Smooth muscle cell (in vitro differentiated cells): ENCODE data around the gene TRPC5OS. TPM values are rescaled to one million over a fixed set of nuclear protein-coding genes. Genes with fewer than 3 reads are reported as not detected.

Experiments
- DNase-seq: peaks from one replicate; lab custom pipeline; 2025; ENCODE audit not compliant: unreplicated experiment; lab: John Stamatoyannopoulos, UW
- H2AFZ ChIP-seq: fragments of 200-600 bp; sonication (generic); 2 replicates; pipeline ENCODE4 v1.6.0; 2016; ENCODE audit warnings: antibody characterized with exemption, low read depth, mild to moderate bottlenecking
- H3F3A ChIP-seq: fragments of 200-600 bp; sonication (generic); 2 replicates; pipeline ENCODE4 v1.6.0; 2017; ENCODE audit warnings: antibody characterized with exemption, low read depth
- H3K27ac ChIP-seq: fragments of 200-600 bp; sonication (generic); 2 replicates; pipeline ENCODE4 v1.5.1; 2016; ENCODE audit warnings: low read depth, mild to moderate bottlenecking
- H3K27me3 ChIP-seq: fragments of 200-600 bp; sonication (generic); 2 replicates; pipeline ENCODE4 v1.6.1; 2016; ENCODE audit warnings: low read depth, mild to moderate bottlenecking
- H3K36me3 ChIP-seq: fragments of 200-600 bp; sonication (generic); 2 replicates; pipeline ENCODE4 v1.5.1; 2016; ENCODE audit warnings: low read depth
- H3K4me1 ChIP-seq: fragments of 200-600 bp; sonication (generic); 2 replicates; pipeline ENCODE4 v1.5.1; 2016; ENCODE audit warnings: low read depth
- H3K4me2 ChIP-seq: fragments of 200-600 bp; sonication (generic); 2 replicates; pipeline ENCODE4 v1.6.0; 2016; ENCODE audit warnings: mild to moderate bottlenecking
- H3K4me3 ChIP-seq: fragments of 200-600 bp; sonication (generic); 2 replicates; pipeline ENCODE4 v1.5.1; 2016; ENCODE audit warnings: mild to moderate bottlenecking
- H3K79me2 ChIP-seq: fragments of 200-600 bp; sonication (generic); 2 replicates; pipeline ENCODE4 v1.6.0; 2016; ENCODE audit warnings: low read depth, mild to moderate bottlenecking
- H3K9ac ChIP-seq: fragments of 200-600 bp; sonication (generic); 2 replicates; pipeline ENCODE4 v1.6.0; 2016; ENCODE audit warnings: low read depth
- H3K9me3 ChIP-seq: fragments of 200-600 bp; sonication (generic); replicated peaks from 2 replicates; pipeline ENCODE4 v1.5.1; 2016; ENCODE audit warnings: low read depth
- H4K20me1 ChIP-seq: fragments of 200-600 bp; sonication (generic); 2 replicates; pipeline ENCODE4 v1.6.0; 2016; ENCODE audit warnings: low read depth
- WGBS: methylation state at CpG from one replicate; pipeline ENCODE4 v1.1.7; 2016; ENCODE audit warnings: low lambda C conversion rate; 5-methylcytosine and 5-hydroxymethylcytosine counted together
- polyA plus RNA-seq: library from polyadenylated mRNA; unstranded; fragments of >200 nt; fragmentation: Nextera tagmentation; extraction: Ambion mirVana; gene quantifications from 2 replicates; pipeline ENCODE4 v1.2.1, GENCODE V29; 2016
- total RNA-seq: library from RNA; depleted of rRNA; stranded (reverse); fragments of >200 nt; gene quantifications from 2 replicates; pipeline ENCODE4 v1.2.3, GENCODE V29; 2014
- TF ChIP-seq, protein P1 (sequence below): fragments of 200-600 bp; sonication (generic); IDR thresholded peaks from 2 replicates; pipeline ENCODE4 v1.5.1; 2017; ENCODE audit warnings: borderline replicate concordance, mild to moderate bottlenecking, antibody characterized with exemption; ENCODE audit not compliant: insufficient read depth, poor library complexity, severe bottlenecking

TRPC5OS gene
- total and polyA plus RNA-seq, 2 experiments from 2014 or later = 0.45 TPM; not detected in 1

DNA sequence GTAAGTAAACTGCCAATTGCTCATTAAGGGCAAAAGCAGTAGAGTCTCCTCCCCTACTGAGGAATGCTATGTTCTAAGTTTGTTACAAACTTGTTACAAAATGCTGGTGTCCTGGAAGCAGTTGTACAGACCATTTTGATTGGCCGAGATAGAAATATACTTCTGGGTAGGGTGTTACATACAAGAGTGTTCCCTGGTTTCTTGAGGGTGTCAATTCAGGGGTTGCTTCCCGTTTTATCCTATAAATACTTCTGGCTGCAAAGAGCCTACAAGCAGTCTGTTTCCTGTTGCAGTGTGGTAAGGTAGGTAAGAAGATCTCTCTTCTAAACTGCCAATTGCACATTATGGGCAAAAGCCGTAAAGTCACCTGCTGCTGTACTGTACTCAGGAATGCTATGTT is 5.7 kb downstream of the TRPC5OS start:
- Histone ChIP-seq H3K79me2 (no peaks in the 10 kb centered on the region), H3K27me3 (no peaks in the 10 kb centered on the region), H3K36me3 (no peaks in the 10 kb centered on the region), H3K4me1 (no peaks in the 10 kb centered on the region), H3K4me3 (no peak overlapping the region), H3K9me3 (no peaks in the 10 kb centered on the region), H3K27ac (no peak overlapping the region), H4K20me1 (no peaks in the 10 kb centered on the region), H3K9ac (no peak overlapping the region), H3F3A (no peaks in the 10 kb centered on the region), H3K4me2 (no peak overlapping the region), H2AFZ (no peak overlapping the region)
- TF ChIP-seq, protein P1, sequence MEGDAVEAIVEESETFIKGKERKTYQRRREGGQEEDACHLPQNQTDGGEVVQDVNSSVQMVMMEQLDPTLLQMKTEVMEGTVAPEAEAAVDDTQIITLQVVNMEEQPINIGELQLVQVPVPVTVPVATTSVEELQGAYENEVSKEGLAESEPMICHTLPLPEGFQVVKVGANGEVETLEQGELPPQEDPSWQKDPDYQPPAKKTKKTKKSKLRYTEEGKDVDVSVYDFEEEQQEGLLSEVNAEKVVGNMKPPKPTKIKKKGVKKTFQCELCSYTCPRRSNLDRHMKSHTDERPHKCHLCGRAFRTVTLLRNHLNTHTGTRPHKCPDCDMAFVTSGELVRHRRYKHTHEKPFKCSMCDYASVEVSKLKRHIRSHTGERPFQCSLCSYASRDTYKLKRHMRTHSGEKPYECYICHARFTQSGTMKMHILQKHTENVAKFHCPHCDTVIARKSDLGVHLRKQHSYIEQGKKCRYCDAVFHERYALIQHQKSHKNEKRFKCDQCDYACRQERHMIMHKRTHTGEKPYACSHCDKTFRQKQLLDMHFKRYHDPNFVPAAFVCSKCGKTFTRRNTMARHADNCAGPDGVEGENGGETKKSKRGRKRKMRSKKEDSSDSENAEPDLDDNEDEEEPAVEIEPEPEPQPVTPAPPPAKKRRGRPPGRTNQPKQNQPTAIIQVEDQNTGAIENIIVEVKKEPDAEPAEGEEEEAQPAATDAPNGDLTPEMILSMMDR = no peak
- no peak for DNase-seq
- WGBS = 93% methylated on average over 3 of the region's 3 CpGs

DNA sequence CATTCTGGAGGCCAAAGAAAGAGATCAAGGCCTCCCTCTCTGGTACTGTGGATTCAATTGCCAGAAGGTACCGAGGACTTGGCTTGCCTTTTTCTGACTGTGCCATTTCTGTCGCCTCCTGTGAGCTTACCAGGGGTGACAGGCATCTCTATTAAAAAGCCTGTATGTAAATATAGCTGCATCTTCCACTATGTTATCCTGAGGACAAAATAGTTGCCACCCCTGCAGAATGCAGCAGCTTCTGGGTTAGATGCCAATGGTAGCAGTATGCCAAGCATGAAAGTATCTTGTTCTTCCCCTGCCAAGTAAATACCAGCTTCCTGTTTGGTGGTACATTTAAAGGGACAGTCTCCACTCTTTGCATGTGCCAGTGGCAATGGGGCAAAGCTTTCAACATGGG is 10.7 kb downstream of the TRPC5OS start:
- no peak overlapping the region for H2AFZ ChIP-seq
- TF ChIP-seq, protein P1 = no peak
- H3K4me2 ChIP-seq = no peak overlapping the region
- no peaks in the 10 kb centered on the region for H3K36me3 ChIP-seq
- no peaks in the 10 kb centered on the region for H3K79me2 ChIP-seq
- H3K27me3 ChIP-seq = no peaks in the 10 kb centered on the region
- no peak overlapping the region for H3K27ac ChIP-seq
- H3K9me3 ChIP-seq = no peaks in the 10 kb centered on the region
- WGBS = 95% methylated on average over 2 of the region's 2 CpGs
- no peaks in the 10 kb centered on the region for H3K4me1 ChIP-seq
- H3K4me3 ChIP-seq = no peak overlapping the region
- no peak overlapping the region for H3K9ac ChIP-seq
- H4K20me1 ChIP-seq = no peaks in the 10 kb centered on the region
- no peak for DNase-seq
- H3F3A ChIP-seq = no peaks in the 10 kb centered on the region

DNA sequence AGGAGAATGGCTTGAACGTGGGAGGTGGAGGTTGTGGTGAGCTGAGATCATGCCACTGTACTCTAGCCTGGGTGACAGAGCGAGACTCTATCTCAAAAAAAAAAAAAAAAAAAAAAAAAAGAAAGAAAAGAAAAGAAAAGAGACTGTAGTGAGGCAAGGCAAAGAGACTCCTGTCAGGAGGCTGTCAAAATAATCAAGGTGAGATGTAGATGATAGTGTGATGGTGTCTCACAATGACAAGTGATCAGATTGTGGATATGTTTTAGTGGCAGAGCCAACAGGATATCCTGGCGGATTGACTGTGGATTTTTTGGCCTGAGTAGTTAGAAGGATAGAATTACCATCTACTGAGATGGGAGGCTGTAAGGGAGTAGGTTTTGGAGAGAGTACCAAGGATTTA is 12.6 kb downstream of the TRPC5OS start:
- 91% methylated on average over 3 of the region's 3 CpGs for WGBS
- TF ChIP-seq, protein P1 = no peak
- no peaks in the 10 kb centered on the region for H3K36me3 ChIP-seq

DNA sequence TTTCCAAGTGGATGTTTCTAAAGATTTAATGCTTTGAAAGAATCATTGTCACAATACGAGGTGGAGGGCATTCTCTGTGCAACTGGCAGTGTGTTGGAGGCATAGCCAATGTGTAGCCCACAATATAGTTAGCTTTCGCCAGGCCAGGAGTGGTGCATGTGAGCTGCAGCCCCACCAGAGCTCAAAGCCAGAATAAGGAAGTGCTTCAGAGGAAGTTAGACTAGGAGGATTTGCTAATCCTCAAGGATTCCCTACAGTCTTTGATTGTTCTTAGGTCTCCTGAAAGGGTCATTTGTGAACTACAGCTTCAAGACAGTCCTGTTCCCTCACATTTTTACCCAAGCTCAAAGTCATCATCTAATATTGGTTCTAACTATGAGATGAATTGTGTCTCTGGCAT is 16.4 kb downstream of the TRPC5OS start:
- TF ChIP-seq, protein P1 = no peak
- Histone ChIP-seq H3K27ac (no peak overlapping the region), H3K9me3 (no peaks in the 10 kb centered on the region), H4K20me1 (no peaks in the 10 kb centered on the region), H3K79me2 (no peaks in the 10 kb centered on the region), H3F3A (no peaks in the 10 kb centered on the region), H3K4me1 (no peaks in the 10 kb centered on the region), H3K4me2 (no peak overlapping the region), H2AFZ (no peak overlapping the region), H3K9ac (no peak overlapping the region), H3K27me3 (no peaks in the 10 kb centered on the region), H3K4me3 (no peak overlapping the region), H3K36me3 (no peaks in the 10 kb centered on the region)
- DNase-seq = no peak
- 88% methylated on average over 2 of the region's 2 CpGs for WGBS

More for the DNA sequence above, 12.6 kb downstream of the TRPC5OS start:
- DNase-seq = no peak
- H3K9me3 ChIP-seq = no peaks in the 10 kb centered on the region
- H3K4me1 ChIP-seq = no peaks in the 10 kb centered on the region
- H3K4me3 ChIP-seq = no peak overlapping the region
- H3K79me2 ChIP-seq = no peaks in the 10 kb centered on the region
- no peaks in the 10 kb centered on the region for H3F3A ChIP-seq
- no peaks in the 10 kb centered on the region for H4K20me1 ChIP-seq
- no peak overlapping the region for H2AFZ ChIP-seq
- H3K27ac ChIP-seq = no peak overlapping the region
- H3K27me3 ChIP-seq = no peaks in the 10 kb centered on the region
- no peak overlapping the region for H3K9ac ChIP-seq
- no peak overlapping the region for H3K4me2 ChIP-seq
